K562 (cell line): Measurements from ENCODE around the gene SCN1A. TPM values are rescaled to one million over a fixed set of nuclear protein-coding genes. Genes with fewer than 3 reads are reported as not detected.

Source experiments
- ATAC-seq: fragments of 200-7000 bp; cut with Tn5 transposase; 3 replicates; pipeline ENCODE4 v1.9.1; 2020; ENCODE audit warnings: moderate library complexity
- BruUV-seq: library from RNA; stranded (reverse); fragments of 400-500 nt; replicated peaks from 2 replicates; lab custom pipeline; 2021; lab: Mats Ljungman, UMichigan
- CTCF ChIA-PET: fragments of 300-600 bp; formaldehyde crosslinking; extraction: SDS; loops from one replicate; lab custom pipeline; 2021; ENCODE audit warnings: low intra/inter-chr PET ratio; lab: Yijun Ruan, JAX
- POLR2A ChIA-PET: fragments of 300-600, 350-650 bp; sonication (Branson Sonifier 250); formaldehyde crosslinking; extraction: SDS; loops from one replicate; lab custom pipeline; 2021; ENCODE audit warnings: antibody characterized with exemption, inconsistent platforms; lab: Yijun Ruan, JAX
- DNase-seq, 4 experiments: peaks; one replicate each; pipeline versions ENCODE4 v3.0.0 to v3.0.0-alpha.2; 2011 to 2018; ENCODE audit warnings: low spot score in 3 of 4, mixed read lengths in 3 of 4; ENCODE audit errors: extremely low read depth in 1 of 4
- FAIRE-seq: peaks from 2 replicates; lab custom pipeline; 2011; peaks lifted over from hg19 to GRCh38; lab: Jason Lieb, UNC
- H2AFZ ChIP-seq: 2 replicates; pipeline ENCODE4 v1.6.0; 2011; ENCODE audit warnings: low read depth, low read length, control low read depth, inconsistent platforms
- H3K27ac ChIP-seq: fragments of 200-600 bp; 3 replicates; pipeline ENCODE4 v1.8.0; 2011; ENCODE audit warnings: low read depth, mild to moderate bottlenecking, control low read depth, inconsistent platforms, low read length, moderate library complexity, mixed read lengths; ENCODE audit errors: extremely low read depth
- H3K27me3 ChIP-seq, 2 experiments: fragments of 300-600 bp in 1 of 2; 2 replicates in 1 of 2; 3 replicates in 1 of 2; pipeline versions ENCODE4 v1.6.0 to v1.8.0; 2011; ENCODE audit warnings: inconsistent platforms in 2 of 2, low read length in 2 of 2, mild to moderate bottlenecking in 1 of 2, mixed read lengths in 1 of 2, moderate library complexity in 1 of 2; ENCODE audit not compliant: control insufficient read depth in 2 of 2, insufficient read depth in 2 of 2
- H3K36me3 ChIP-seq: fragments of 300-600 bp; 3 replicates; pipeline ENCODE4 v1.8.0; 2011; ENCODE audit warnings: mild to moderate bottlenecking, low read length, inconsistent platforms; ENCODE audit not compliant: control insufficient read depth, insufficient read depth
- H3K4me1 ChIP-seq, 2 experiments: fragments of 200-600 bp in 1 of 2; replicated peaks in 1 of 2; 2 replicates in 1 of 2; 3 replicates in 1 of 2; pipeline versions ENCODE4 v1.5.1 to v1.8.0; 2011; ENCODE audit warnings: inconsistent platforms in 2 of 2, low read length in 2 of 2, mild to moderate bottlenecking in 1 of 2, mixed read lengths in 1 of 2, moderate library complexity in 1 of 2; ENCODE audit not compliant: control insufficient read depth in 2 of 2, insufficient read depth in 2 of 2
- H3K4me2 ChIP-seq: 2 replicates; pipeline ENCODE4 v1.6.1; 2011; ENCODE audit warnings: low read length, control low read depth, inconsistent platforms, mixed read lengths; ENCODE audit not compliant: insufficient read depth
- H3K4me3 ChIP-seq: fragments of 200-600 bp; sonication (generic), shearing (Covaris generic); 2 replicates; pipeline ENCODE4 v1.5.1; 2016; ENCODE audit warnings: control low read depth, inconsistent platforms
- H3K79me2 ChIP-seq: fragments of 200-600 bp; 3 replicates; pipeline ENCODE4 v1.8.0; 2011; ENCODE audit warnings: low read length, inconsistent platforms; ENCODE audit not compliant: control insufficient read depth, insufficient read depth
- H3K9ac ChIP-seq, 2 experiments: 2 replicates each; pipeline versions ENCODE4 v1.6.0 to v1.6.1; 2011; ENCODE audit warnings: low read depth in 2 of 2, low read length in 2 of 2, control low read depth in 1 of 2, inconsistent platforms in 1 of 2, mild to moderate bottlenecking in 1 of 2, mixed read lengths in 1 of 2; ENCODE audit not compliant: insufficient read depth in 1 of 2
- H3K9me1 ChIP-seq: one replicate; pipeline ENCODE4 v1.6.0; 2011; ENCODE audit warnings: inconsistent platforms, mild to moderate bottlenecking, low read length, moderate library complexity; ENCODE audit not compliant: control insufficient read depth, insufficient read depth
- H3K9me3 ChIP-seq: replicated peaks from 2 replicates; pipeline ENCODE4 v1.5.1; 2011; ENCODE audit warnings: low read depth, low read length, inconsistent platforms; ENCODE audit not compliant: control insufficient read depth, insufficient read depth
- H4K20me1 ChIP-seq: replicated peaks from 2 replicates; pipeline ENCODE4 v1.6.1; 2011; ENCODE audit warnings: low read length, inconsistent platforms, mixed read lengths; ENCODE audit not compliant: control insufficient read depth, insufficient read depth
- ZNF668 ChIP-seq: fragments of 250-450 bp; sonication (Bioruptor Pico); IDR thresholded peaks from 2 replicates; pipeline ENCODE4 v1.8.0; 2022; ENCODE audit warnings: mild to moderate bottlenecking, inconsistent platforms
- WGBS: fragments of 100-300 bp; shearing (Covaris generic); methylation state at CpG from one replicate; pipeline ENCODE4 v1.1.6; 2016; ENCODE audit warnings: low coverage, mixed read lengths; ENCODE audit not compliant: insufficient coverage; ENCODE audit errors: missing lambda C conversion rate; 5-methylcytosine and 5-hydroxymethylcytosine counted together
- in situ Hi-C: fragments of 300-500 bp; cut with MboI; formaldehyde crosslinking; loops from 4 replicates; pipeline ENCODE4 v1.15.0; 2018; ENCODE audit warnings: inconsistent platforms, mixed read lengths
- intact Hi-C: fragments of 100-400 bp; cut with micrococcal nuclease; formaldehyde crosslinking; loops from 2 replicates; pipeline ENCODE4 v1.14.2; 2022
- polyA plus RNA-seq, 8 experiments: library from polyadenylated mRNA; depleted of rRNA in 4 of 8; stranded (reverse) in 5 of 8; unstranded in 3 of 8; fragments of >200 nt; fragmentation: Nextera tagmentation in 2 of 8; fragmentation: Illumina TruSeq in 1 of 8; extraction: Ambion mirVana in 2 of 8; extraction: Trizol in 1 of 8; gene quantifications; 2 replicates each; pipeline versions ENCODE4 v1.2.1 to v1.2.3, GENCODE V29; 2011 to 2014; ENCODE audit warnings: inconsistent platforms in 1 of 8, missing spikeins in 1 of 8
- total RNA-seq, 7 experiments: library from RNA; depleted of rRNA in 6 of 7; stranded (reverse); fragments of >200 nt in 6 of 7; fragmentation: Illumina TruSeq in 2 of 7; extraction: Trizol in 2 of 7; gene quantifications; 2 replicates each; pipeline versions ENCODE4 v1.2.1 to v1.2.3, GENCODE V29; 2011 to 2021; ENCODE audit warnings: low replicate concordance in 1 of 7

Gene SCN1A
- total and polyA plus RNA-seq, 9 of the 15 experiments (the other 6 are each of a cell fraction or from before 2014, with no cell fraction given) = not detected

DNA sequence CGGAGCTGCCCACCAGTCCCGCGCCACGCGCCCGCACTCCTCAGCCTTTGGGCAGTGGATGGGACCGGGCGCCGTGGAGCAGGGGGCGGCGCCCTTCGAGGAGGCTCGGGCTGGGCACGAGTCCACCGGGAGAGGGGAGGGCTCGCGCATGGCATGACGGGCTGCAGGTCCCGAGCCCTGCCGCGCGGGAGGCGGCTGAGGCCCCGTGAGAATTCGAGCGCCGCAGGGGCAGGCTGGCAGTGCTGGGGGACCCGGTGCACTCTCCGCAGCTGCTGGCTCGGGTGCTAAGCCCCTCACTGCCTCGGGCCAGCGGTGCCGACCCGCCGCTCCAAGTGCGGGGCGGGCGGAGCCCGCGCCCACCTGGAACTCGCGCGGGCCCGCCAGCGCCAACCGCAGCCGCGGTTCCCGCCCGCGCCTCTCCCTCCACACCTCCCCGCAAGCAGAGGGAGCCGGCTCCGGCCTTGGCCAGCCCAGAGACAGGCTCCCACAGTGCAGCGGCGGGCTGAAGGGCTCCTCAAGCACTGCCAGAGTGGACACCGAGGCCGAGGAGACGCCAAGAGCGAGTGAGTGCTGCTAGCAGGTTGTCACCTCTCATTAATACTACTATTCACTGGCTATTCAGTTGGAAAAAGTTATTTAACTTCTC, 170.7 kb downstream of the SCN1A start:
- Histone ChIP-seq H3K9me3 (no peaks in the 10 kb centered on the region), H3K4me3 (no peak overlapping the region), H4K20me1 (no peaks in the 10 kb centered on the region), H3K4me2 (no peak overlapping the region), H3K36me3 (no peaks in the 10 kb centered on the region), H3K27ac (no peak overlapping the region), H2AFZ (no peak overlapping the region), H3K27me3 (no peaks in the 10 kb centered on the region), H3K79me2 (peaks cover 14% of the 10 kb centered on the region), H3K4me1 (peaks cover 0 to 12% of the 10 kb centered on the region in 2 experiments; a peak in 3 of 5 replicates), H3K9ac (no peak overlapping the region), H3K9me1 (no peaks in the 10 kb centered on the region)
- intact Hi-C loops = loop anchor here (10.0 kb wide), 1 partner anchor 468 kb away; no protein-coding TSS in a partner anchor
- WGBS = 69% methylated on average over 18 of the region's 60 CpGs
- ChIA-PET POLR2A (interaction anchor here (0.9 kb wide), 1 partner anchor 12 kb away, joined by 3 read pairs; no protein-coding TSS in a partner anchor), CTCF (no interaction called here)
- in situ Hi-C loops = no loop called here
- FAIRE-seq (no peak), ATAC-seq (no peak), DNase-seq (no peak)
- no TSS peak for BruUV-seq
- no peak for TF ChIP-seq ZNF668
- TF ChIP-seq, all 486 proteins: peak for 0
